Stromal cell of bone marrow (primary cell): ENCODE data around the gene DNASE1.
"Not testable (repeated sequence)": the region's sequence is repeated elsewhere in the genome, so short reads cannot be mapped to it uniquely, and the experiment has no call there.

Source experiments
- DNase-seq: peaks from one replicate; pipeline ENCODE4 v3.0.0-alpha.2; 2012; ENCODE audit warnings: low read depth

Gene DNASE1

DNA sequence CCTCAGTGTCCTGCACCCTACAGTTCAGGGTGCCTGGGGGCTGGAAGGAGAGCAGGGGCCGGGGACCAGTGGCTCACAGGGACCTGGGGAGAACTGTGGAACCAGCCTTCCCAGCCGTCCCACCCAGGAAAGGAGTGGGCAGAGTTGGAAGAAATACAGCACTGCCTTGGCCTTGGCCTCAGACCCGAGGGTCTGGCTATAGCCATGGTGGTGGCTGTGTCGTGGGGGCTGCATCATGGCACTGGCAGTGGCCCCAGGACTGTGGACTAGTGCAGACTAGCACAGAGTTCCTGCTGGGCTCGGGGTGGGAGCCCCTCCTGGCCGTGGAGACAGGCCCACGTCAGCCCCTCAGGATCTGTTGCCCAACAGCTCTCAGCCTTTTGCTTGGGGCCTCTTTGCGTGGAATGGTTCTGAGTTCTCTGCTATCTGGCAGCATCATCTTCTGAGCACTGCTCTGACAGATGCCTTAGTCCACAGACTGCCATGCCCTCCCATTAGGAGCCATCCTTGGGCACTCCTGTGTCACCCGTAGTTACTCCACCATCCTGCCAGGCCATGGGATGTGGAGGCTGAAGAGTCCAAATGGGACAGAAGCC is 12.6 kb upstream of the DNASE1 start:
- DNase-seq: no peak

DNA sequence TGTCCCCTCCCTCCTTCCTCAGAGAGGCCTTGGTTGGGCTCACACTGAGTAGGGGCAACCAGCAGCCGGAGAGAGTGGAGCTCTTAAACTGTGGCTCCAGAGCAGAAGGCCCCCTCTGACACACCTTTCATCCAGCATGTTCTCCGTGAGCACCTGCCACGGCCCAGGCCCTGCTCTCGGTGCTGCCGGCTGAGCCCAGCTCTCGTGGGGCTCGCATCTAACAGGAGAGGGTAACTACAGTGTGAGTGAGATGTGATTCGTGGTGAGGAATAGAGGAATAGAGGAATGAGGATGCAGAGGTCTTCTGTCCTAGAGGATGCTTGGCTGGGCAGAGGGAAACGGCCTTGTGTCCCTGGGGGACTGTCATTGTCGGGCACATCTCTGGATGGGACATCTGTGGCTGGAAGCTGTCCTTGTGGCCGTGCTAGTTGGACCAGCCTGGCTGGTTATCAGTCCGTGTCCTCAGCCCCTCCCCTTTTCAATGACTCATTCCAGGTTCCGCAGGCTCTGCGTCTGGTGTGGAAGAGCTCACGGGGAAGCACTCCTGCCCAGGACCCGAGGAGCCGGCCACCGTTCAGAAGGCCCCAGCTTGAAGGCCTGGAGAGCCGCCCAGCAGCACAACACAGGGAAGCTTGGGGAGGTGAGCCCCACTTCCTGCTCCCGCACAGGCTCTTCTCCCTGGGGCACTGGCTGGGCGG is 11.9 kb upstream of the DNASE1 start:
- DNase-seq: no peak

DNA sequence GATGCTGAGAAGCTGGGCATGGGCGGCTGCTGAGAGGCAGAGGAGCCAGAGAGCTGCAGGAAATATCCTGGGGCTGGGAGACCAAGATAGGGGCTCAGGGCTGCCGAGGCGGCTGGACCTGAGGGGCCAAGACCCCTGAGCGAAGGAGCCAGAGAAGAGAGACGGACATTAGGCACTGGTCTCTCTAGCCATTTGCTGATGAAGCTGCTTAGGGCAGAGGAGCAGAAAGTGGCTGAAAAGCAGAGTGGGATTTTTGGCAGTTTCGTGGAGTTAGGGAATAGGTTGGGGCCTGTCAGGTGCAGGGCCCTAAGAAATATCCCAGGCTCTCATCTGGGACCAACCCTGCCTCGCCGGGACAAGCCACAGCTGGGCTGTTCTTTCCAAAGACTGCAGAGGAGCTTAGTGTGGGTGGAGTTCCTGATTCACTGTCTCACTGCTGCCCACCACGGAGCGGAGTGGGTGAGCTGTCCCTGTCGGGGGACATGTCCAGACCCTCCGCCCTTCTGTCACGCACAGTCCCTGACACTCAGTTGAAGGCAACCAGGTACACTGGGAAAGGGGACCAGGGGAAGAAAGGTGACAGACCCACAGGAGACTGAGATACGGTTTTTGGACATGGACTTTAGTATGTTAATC is 11.3 kb upstream of the DNASE1 start:
- no peak for DNase-seq

DNA sequence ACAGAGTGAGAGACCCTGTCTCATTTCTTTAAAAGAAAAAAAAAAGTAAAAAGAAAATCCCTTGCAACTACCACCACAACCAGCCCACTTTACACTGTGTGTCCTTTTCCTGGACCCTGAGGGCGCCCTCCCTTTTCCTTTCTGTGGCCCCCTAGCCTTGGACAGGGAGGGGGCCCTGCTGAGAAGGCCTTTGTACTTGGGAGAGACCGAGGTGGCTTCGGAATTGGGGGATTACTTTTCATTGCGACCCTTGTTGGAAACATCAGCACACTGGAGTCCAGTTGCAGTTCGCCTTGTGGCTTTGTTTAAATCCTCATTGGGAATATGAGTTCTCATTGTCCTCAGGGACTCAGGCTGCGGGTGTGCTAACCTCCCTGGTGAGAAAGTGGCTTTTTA is 9.4 kb upstream of the DNASE1 start:
- DNase-seq: no peak

DNA sequence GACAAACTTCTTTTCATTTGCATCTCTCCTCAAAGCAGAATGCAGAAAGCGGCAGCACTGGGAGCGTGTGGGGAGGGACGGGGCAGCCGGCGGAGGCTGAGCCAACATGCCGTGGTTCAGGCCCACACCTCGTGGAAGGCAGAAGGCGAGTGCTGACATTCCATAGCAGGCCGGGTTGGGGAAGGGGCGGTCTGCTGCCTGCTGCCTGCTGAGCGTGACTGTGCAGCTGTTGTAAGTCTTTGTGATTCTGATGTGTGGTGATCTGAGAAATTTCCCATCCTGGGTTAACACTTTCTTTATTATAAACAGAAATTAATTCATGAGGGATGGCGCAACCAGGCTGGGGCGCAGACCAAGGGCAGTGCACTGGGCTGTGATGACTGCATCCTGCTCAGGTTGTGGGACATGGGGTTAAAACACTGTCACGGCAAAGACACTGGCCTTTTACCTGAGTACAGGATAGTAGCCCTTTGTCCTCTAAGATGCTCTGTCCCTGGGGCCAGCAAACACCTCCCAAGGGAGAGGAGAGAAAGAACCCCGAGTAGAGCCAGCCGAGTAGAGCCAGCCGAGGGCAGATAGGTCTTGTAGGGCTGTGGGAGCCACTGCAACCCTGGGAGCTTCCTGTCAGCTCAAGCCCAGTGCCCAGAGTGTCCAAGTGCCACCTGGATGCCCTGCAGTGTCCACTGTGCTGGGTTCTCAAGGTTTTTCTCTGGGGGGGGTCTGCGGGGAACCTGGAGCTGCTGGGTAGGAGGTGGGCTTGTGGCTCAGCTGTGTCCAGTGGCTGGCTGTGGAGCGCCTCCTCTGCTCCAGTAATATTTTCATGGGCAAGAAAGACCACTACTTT is 8.8 kb upstream of the DNASE1 start:
- DNase-seq: no peak

DNA sequence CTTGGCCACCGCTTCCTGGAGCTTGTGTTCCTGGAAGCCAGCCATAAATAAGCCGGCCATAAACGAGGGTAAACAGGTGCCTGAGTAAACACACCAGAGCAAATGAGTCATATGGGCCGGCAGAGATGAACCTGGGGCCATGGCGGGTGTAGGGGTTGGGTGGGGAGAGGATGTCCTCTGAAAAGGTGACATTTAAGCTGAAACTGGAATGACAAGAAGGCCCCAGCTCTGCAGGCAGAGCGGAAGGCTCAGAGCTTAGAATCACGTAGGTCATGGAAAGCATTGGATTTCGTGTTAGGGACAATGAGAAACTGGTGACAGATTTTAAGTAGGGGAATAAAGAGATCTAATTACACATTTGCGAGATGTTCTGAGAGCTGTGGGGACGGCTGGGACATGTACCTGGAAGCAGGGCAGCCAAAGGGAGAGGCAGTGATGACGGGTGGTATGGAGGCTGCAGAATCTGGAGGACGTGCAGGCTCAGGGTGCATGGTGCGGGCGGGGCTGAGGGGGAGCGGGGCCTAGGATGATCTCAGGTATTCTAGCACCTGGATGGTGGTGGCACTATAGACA is 8.1 kb upstream of the DNASE1 start:
- no peak for DNase-seq

DNA sequence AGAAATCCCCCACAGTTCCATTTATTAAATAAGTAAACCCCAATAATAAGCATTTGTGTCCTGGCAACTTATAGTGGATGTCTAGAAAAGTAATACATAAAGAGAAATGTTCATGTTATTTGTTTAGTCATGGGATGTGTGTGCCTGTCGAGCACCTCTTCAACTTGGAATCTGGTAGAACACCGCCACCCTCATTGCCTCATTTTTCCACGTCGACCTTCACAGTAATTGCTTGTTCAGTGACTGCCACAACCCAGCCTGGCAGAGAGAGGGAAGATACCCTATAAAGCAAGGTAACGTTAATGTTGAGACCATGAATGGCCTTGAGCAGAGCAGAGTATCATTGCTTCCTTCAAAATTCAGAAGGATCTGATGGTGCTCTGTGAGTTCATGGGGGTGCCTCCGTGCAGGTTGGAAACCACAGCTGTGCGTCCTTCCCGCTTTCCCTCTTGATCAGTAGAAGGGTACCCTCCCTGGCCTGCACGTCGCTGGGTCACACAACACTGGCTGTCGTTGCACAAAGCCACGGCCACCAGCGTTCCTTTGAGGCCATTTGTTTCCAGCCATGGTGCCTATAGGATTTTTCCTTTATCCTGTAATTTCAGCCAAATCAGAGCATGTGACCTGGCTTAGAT is 3.7 kb upstream of the DNASE1 start:
- no peak for DNase-seq

DNA sequence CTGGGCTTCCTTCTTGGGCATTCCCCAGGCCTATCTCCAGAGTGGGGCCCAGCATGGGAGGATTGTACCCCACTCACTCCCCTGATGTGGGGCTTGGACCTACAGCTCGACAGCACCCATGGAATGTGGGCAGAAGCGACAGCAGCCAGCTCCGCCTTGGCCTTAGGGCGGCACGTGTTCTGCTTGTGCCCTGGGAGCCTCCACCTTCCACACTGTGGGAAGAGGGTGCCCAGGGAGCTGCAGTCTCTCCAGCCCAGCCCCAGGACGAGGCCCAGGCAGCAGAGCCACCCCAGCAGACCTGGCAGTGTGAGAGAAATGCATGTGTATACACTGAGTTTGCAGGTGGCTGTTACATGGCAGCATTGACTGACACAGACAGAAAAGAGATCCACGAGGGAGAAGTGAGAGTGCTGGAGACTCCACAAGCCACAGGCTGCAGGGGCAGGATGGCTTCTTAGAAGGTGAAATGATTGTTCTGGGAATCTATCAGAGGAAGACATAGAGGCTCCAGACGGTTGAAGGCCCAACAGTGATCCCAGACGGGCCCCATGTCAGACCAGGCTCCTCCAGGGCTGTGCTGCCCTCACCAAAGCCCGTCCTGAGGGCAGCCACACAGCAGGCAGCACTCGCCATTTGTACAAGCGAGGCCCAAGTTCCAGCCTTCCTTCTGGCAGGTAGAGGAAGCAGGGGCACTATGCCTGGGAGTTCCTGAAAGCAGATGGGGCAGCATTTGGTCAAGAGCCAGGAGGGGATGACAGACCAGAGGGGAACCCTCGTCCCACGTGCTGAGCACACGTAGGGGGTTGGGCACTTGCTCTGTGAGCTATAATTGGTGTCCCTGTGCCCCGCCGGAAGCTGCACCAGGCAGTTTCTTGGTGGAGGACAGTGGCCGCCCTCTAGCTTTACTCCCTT is 2.8 kb upstream of the DNASE1 start:
- DNase-seq: no peak

DNA sequence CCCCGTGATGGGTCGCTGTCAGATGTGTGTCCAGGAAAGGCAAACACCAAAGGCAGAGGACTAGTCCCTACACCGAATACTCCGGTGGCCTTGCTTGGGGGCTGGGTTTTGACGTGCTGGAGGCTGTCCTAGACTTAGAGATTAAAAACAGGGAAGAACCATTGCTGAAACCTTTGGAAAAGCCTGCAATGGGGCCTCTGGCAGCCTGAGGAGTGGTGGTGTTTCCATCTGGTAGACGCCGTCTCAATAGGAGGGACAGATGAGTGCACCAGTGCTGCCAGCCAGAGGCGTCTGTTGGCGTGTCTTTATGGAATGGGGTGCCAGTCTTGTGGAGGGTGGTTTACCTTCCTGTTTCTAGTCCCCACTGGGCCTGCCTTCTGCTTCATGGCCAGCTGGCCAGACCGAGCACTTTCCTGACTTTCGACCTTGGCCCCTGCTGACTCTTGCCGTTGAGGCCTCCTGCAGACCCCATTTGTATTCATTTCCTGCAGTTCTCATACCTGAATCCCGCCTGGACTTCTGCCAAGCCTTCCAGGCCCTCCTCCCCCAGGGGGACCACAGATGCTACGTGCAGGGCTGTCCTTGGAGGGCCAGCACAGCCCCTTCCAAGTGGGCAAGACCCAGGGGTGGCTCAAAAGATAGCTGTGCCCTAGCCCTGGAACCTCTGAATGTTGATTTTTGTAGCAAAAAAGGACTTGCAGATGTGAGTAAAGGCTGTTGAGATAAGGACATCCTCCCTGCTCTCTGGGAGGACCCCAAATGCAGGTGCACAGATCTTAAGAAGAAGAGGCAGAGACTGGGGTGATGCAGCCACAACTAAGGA is 1.9 kb upstream of the DNASE1 start:
- DNase-seq: no peak

DNA sequence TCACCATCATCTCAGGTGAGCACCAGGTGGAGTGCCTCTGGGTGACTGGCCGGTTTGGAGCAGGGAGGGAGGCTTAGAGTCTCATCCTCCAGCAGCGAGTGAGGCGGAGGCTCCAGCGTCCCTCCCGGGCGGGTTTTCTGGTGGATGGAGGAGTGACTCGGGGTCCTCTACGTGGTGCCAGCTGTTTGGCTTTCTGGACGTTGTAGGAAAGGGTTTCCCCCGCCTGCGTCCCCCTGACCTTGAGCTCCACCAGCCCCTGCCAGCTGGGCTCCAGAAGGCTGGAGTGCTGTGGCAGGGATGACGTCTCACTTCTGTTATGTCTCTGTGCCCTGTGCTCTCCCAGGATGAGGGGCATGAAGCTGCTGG is 522 bp downstream of the DNASE1 start:
- DNase-seq: no peak

DNA sequence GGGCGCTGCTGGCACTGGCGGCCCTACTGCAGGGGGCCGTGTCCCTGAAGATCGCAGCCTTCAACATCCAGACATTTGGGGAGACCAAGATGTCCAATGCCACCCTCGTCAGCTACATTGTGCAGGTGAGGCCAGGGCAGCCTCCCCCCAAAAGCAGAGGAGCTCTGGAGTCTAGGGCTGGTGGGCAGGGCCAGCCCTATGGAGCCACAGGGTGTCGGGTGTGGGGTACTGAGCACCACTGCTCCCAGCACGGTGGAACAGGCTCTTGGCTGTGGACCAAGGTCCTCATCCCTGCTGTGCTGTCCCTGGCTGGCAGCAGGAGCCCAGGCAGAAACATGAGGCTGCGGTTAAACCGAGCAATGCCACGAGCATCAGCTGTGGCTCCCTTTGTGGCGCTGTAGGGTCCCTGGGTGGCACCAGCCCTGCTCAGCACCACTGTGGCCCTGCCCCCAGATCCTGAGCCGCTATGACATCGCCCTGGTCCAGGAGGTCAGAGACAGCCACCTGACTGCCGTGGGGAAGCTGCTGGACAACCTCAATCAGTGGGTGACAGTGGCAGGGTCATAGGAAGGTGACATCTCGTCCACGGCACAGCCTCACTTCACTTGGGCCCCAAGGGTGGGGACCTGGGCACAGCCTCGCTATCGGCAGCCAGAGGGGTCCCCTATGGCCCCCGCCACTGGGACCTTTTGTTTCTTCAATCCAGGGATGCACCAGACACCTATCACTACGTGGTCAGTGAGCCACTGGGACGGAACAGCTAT is 1.1 kb downstream of the DNASE1 start:
- no peak for DNase-seq

DNA sequence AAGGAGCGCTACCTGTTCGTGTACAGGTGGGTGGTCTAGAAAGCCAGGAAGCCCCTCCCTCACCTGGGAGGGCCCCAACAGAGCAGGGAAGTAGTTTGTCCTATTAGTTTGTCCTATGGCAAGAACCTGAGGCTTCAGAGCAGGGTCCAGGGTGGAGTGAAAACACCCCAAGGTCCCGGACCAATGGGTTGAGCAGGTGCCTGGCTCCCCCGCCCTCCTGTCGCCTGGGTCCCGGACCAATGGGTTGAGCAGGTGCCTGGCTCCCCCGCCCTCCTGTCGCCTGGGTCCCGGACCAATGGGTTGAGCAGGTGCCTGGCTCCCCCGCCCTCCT is 1.6 kb downstream of the DNASE1 start:
- DNase-seq: not testable (repeated sequence)

DNA sequence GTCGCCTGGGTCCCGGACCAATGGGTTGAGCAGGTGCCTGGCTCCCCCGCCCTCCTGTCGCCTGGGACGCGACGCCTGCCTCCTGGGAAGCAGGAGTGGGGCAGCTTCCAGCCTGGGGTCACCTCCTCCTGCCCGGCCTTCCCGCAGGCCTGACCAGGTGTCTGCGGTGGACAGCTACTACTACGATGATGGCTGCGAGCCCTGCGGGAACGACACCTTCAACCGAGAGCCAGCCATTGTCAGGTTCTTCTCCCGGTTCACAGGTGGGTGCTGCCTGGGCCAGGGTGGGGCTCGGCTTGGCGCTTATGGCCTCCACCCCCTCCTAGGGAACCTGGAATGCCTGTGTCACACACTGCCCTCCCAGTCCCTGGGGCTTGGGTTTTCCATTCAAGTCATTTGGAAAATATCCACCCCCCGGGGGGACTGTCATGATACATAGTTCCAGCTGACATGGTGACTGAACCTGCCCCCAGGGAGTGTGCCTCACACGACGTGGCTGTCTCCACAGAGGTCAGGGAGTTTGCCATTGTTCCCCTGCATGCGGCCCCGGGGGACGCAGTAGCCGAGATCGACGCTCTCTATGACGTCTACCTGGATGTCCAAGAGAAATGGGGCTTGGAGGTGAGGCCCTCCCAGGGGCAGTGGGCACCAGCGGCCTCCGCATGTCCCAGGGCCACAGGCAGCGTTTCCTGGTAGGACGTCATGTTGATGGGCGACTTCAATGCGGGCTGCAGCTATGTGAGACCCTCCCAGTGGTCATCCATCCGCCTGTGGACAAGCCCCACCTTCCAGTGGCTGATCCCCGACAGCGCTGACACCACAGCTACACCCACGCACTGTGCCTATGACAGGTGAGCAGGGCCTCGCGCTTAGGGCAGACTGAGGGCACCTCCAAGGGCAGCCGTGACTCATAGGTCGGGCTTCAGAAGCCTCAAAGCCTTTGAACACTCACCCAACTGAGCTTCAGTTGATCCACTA is 2.3 kb downstream of the DNASE1 start:
- no peak for DNase-seq

DNA sequence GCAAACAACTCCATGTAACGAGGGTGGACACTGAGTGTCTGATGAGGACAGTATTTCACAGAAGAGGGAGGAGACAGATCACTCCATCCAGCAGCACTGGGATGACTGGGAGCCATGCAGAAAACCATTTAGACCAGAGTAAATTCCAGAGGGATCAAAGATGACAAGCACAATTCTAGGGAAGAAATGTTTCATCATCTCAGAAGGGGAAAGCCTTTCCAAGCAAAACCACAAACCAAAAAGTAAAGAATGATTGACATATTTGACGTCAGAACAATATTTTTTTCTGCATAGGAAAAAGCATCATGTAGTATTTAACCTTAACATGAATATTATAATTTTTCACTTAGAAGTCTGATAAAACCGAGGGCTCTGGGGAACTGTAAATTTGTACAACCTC is 4.8 kb downstream of the DNASE1 start:
- DNase-seq: peak; percentile 68

DNA sequence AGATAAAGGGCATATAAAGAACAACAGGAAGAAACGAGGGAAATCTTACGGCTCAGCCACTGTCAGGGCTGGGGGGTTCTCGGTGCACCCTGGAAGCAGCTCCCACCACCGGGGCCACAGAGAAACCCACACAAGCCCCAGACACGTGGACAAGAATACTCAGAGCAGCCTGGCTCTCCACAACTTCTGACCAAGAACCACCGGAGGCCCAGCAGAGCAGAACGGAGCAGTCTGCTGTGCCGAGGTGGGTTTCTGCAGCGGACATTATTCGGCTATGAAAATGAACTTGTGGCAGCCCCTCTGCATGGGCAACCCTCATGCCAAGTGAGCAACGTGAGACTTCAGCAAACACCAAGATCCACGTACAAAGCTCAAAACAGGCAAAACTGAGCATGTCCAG is 6.8 kb downstream of the DNASE1 start:
- no peak for DNase-seq

DNA sequence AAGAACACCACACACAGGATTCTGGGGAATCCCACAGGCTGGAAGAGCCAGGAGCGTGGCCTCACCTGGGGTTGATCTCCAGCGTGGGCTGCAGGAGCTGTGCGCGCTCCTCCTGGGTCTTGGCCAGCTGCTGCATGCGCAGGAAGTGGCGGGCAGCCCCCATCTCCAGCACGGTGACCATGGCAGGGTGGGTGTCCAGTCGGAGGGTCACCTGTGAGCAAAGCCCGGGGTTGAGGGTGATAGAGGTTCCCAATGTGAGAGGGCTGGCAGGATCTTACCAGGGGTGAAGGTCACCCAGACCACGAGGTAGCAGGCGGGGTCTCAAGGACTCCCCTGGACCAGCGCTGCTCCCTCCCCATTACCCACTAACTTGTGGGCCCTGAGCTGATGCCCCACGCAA is 7.4 kb downstream of the DNASE1 start:
- DNase-seq: no peak

DNA sequence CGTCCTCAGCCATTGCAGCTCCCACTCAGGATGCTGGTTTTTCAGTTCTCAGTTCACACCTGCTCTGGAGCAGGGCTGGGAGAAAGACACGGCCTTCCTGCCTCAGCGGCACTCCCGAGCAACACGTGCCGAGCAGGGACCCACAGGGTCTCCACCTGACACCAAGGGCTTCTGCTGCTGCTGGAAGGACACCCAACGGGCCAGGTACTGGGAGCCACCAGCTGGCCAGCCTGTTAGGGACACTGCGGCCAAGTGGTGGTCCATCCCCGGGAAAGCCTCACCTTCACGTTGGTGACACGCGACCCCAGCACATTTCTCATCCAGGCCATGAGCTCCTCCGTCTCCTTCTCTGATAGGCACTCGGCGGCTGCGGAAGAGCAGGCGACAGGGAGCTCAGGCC is 8.1 kb downstream of the DNASE1 start:
- DNase-seq: no peak

DNA sequence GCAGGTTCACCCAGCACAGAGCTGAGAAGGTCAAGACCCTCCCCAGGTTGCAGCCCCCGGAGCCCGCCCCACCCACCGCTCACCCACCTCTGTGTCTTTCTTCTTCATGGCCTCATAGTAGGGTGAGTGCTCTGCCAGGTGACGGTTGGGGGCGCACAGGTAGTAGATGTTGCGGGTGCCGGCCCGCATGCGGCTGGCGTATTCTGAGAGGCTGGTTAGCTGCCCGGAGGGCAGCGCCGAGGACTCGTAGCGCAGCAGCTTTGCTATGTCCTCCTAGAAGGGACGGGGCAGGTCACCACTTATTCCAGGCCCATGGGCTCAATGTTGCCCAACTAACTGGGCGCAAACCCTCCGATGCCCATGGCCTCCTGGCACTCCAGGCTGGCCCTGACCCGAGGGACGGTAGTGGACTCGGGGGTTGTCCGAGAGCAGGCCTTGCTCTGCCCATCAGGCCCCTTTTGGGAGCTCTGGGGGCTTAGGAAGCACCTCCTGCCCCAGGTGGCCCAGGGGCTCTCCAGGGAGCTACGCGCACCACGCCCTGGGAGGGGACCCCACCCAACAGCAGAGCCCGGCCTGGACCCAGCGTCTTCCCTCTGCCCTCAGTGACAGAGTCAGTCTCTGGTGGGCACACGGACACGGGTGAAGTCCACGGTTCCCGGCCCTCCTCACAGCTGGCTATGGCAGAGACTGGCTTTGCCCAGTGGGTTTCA is 9.9 kb downstream of the DNASE1 start:
- DNase-seq: no peak
